ENCODE results near the gene CDH23.

DNA sequence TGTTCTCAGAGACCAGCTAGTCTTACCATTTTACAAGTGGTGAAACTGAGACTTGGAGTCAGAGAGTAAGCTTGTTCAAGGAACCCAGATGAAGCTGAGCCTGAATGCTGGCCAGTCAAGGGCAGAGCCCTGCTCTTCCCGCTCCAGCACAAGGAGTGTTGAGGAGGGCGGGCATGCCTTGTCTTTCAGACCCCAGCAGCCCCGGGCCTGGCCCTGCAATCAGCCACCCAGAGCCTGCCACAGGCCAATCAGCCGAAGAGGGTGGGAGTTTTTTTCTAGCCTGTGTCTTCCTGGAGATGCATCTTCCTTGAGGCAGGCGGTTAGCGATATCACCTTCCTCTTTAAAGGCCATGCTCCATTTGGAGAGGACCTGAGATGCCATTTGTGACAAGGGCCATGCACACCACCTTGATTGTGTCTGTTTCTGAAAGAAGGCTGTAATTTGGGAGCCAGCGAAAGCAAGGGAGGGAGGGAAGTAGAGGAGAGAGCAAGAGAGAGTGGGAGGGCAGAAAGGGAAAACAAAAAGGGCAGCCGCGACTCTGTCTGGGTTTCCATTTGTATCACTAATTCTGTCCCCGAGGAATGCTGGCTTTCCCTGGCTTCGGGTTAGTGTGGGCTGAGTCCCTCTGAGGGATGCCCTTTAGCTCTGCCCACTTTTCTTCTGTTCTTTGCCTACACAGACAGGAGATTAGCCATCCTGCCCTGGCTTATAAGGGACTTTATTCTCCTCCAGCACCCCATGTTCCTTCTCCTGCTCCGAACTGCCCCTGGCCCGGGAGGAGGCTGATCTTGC is 8.0 kb downstream of the CDH23 start:
- TF ChIP-seq ZNF354B (CRISPR knock-in tag; IDR thresholded peaks at IDR 0.05) (no peak), KLF16 (IDR thresholded peaks at IDR 0.05) (no peak), LEF1 (IDR thresholded peaks at IDR 0.05) (no peak), NR2C1 (IDR thresholded peaks at IDR 0.05) (no peak), NR2C1 (tag; IDR thresholded peaks at IDR 0.05) (no peak), EZH2 (IDR thresholded peaks at IDR 0.05; ENCODE audit: borderline replicate concordance, low read depth, low read length) (no peak)
- TF ChIP-seq, protein P1, sequence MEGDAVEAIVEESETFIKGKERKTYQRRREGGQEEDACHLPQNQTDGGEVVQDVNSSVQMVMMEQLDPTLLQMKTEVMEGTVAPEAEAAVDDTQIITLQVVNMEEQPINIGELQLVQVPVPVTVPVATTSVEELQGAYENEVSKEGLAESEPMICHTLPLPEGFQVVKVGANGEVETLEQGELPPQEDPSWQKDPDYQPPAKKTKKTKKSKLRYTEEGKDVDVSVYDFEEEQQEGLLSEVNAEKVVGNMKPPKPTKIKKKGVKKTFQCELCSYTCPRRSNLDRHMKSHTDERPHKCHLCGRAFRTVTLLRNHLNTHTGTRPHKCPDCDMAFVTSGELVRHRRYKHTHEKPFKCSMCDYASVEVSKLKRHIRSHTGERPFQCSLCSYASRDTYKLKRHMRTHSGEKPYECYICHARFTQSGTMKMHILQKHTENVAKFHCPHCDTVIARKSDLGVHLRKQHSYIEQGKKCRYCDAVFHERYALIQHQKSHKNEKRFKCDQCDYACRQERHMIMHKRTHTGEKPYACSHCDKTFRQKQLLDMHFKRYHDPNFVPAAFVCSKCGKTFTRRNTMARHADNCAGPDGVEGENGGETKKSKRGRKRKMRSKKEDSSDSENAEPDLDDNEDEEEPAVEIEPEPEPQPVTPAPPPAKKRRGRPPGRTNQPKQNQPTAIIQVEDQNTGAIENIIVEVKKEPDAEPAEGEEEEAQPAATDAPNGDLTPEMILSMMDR (IDR thresholded peaks at IDR 0.05 in 2 of 3, conservative IDR thresholded peaks at IDR 0.05 in 1 of 3; ENCODE audit: insufficient read depth in 2 of 3, low read depth in 1 of 3, low read length in 3 of 3) = no peak
